ENCODE measurements around the gene CYB5A.

Gene CYB5A

GRCh38 chr18:74242438-74243096, 49.2 kb downstream of the CYB5A start:
- DNase-seq, result no peak

GRCh38 chr18:74241970-74242369, 49.8 kb downstream of the CYB5A start:
- no peak for DNase-seq

DNA sequence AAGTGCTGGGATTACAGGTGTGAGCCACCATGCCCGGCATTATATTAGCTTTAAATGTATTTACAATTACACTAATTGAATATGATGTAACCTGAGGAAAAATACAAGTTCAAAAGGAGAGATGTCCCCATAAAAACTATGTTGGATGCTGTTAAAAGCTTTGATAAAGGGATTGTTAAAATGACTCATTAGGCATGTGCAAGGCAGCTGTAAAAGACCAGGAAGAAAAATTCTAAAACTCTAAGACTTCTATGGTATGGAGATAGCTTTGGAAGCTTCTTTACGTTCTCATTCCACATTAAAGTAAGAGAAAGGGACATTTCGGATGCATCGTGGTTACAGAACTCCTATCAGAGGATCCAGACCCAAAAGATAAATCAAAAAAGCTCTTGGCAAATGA, 50.3 kb downstream of the CYB5A start:
- DNase-seq, result no peak

- DNase-seq, result no peak
These were observed 52.2 kb downstream of the CYB5A start for GRCh38 chr18:74239567-74239966.

DNA sequence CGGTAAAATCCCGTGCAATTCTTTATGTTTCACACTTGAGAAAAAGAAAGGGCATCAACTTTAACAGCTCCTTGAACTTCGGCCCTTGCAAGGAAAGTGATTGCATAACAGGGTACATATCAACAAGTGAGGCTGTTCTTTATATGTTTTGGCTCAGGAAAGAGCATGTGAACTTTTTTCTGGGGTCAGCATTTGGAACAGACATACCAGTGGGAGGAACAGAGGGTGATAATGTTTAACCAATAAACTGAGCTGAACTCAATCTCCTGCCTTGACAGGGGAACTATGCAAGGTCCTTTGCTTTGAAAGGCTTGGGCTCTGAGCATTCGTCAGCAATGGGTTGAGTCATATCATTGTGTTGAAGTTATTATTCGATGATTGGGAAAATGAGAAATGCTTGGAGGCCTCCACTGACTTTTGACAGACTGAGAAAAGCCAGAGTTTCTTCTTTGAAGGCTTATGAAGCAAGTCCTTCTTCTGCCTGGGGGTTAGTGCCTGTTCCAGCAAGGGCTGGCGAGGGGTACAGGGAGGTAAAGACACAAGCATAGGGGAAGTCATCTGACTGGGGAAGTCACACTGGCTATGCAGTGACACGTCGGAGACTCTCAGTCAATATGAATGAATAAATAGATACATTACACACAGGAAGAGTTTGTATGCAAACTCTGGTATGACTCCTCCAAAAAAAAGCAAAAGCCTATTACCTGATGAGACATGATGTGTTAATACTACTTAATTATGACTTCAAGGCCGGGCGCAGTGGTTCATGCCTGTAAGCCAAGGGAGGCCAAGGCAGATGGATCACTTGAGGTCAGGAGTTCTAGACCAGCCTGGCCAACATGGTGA, 57.2 kb downstream of the CYB5A start:
- no peak for DNase-seq

GRCh38 chr18:74233933-74234325, 57.8 kb downstream of the CYB5A start:
- no peak for DNase-seq

DNA sequence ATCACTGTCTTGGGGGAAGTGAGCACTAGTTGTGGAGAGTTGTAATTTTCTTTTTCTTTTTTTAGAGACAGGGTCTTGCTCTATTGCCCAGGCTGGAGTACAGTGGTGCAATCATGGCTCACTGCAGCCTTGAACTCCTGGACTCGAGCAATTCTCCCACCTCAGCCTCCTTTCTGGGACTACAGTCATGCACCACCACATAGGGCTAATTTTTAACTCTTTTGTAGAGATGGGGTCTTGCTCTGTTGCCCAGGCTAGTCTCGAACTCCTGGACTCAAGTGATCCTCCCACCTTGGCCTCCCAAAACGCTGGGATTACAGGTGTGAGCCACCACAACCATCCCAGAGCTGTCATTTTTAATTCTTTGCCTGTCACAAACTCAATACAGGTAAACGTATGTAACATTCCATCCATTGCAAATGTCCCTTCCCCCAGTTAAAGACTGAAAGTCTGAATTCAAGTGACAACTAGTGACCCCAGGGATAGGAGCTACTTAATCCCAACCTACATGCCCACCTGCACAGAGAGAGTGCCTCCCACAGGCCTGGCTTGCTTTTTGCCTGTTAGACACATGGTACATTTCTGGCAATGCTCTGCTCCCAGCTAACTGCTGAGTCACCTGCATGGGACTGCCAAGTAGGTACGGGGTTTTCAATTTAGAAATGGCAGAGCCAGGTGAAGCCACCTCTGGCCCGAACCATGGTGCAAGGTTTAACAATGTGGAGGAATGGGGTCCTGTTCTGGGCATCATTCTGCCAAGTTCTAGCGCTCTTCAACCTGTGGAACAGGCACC, 60.6 kb downstream of the CYB5A start:
- DNase-seq, result no peak

- DNase-seq, result no peak
These were observed 61.9 kb downstream of the CYB5A start for GRCh38 chr18:74229891-74230290.

DNA sequence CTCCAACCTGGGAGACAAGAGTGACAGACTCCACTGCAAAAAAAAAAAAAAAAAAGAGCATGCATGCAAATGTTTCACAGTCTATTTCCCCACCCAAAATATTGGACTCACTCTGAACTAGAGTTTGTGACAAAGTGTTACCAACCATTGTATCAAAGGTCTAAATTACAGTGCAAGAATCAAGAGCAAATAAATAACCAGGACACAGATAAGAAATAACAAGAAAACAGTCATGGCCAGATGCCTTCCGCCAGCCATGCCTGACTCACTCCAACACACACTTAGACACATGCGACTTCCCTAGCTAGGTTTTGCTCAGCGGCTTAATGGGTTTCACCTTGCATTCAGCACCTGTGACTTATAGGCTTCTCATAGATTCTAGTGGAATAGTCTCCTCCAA, 62.8 kb downstream of the CYB5A start:
- no peak for DNase-seq

GRCh38 chr18:74228312-74228711, 63.5 kb downstream of the CYB5A start:
- DNase-seq, result no peak

GRCh38 chr18:74226666-74227065, 65.1 kb downstream of the CYB5A start:
- DNase-seq, result no peak

DNA sequence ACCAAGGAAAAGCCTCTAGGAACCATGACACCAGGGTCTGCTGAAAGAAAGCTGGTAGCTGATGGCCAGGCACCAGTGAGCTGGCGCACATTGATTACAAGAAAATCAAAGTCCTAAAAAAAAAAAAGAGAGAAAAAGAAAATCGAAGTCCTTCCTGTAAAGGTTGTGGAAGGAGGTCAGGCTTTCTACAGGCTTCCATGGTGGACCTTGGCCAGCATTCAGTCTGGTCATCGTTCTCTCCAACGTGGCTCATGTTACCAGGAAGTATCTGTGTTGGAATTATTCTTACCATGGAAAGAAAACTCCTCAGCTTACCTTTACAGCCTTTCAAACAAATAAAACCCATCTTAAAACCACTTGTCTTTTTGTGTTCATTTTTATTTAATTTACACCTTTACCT, 65.6 kb downstream of the CYB5A start:
- DNase-seq, result no peak

DNA sequence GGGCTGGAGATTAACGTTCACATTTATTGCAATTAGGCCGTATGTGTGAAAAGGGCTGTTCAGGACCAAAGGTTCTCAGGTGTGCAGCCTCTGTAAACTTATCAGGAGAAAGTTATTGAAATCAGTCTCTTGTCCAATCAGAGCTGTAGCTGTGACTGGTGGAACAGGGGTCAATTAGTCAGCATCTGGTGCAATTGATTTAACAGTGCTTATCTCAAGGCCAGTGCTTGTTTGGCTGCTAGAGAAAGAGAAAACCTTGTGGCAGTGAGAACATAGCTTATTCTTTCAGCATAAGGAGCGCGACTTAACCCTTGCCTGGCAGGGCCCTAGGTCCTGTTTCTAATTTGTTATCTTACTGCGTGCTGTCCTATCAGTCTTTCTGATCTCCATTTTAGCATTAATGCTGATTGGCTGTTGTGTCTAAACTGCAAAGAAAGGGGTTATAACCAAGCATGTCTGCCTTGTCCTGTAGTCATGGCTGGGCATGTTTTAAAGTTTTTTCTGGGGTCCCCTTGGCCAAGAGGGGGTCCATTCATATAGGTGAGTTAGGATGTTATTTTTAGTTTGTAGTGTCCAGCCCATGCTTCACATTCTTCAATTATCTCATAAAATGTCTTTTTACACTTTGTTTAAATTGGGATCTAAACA, 66.4 kb downstream of the CYB5A start:
- DNase-seq, result no peak

- DNase-seq, result no peak
These were observed 68.9 kb downstream of the CYB5A start for GRCh38 chr18:74222710-74223494.

DNA sequence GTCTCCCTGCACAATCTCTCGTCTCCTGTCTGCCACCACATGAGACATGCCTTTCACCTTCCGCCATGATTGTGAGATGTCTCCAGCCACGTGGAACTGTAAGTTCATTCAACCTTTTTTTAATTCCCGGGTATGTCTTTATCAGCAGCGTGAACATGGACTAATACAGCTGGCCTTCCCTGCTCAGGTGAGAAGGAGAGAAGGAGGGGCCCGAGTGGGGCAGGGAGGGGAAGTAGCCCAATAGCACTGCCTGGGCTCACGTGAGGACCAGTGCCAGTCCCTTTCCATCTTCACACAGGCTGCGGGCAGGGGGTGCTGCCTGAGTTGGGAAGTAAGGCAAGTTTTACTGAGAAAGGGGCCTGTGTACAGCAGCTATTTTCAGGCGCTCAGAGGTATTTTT, 70.7 kb downstream of the CYB5A start:
- no peak for DNase-seq

- DNase-seq, result no peak
These were observed 72.7 kb downstream of the CYB5A start for GRCh38 chr18:74219056-74219455.

DNA sequence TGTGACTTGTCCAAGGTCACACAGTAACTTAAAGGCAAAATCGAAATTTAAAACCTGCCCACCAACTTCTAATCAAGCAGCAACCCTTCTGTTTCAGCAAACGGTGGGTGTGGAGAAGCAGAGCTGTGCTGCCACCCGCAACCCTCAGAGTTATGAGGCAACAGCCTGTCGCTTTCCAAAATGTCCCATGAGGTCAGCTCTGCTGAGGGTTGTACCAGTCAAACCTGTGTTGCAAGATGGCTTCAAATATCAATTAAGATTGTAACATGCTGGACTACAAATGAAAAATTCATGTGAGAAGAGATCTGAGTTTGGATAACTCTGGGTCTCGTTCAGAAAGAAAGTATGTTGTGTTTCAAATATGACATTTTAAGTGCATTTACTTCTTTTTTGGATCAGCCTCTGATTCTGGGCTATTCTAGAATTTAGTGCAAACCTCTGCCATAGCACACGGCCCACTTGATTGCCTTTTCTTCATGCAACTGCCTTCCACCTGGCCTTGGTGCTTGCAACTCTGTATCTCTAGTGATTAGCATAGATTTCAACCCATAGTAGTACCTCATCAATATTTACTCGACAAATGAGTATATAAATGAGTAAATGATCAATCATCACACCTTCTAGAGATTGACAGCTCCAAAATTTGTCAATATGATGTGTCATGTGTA, 74.2 kb downstream of the CYB5A start:
- DNase-seq, result no peak

- DNase-seq, result no peak
These were observed 75.1 kb downstream of the CYB5A start for GRCh38 chr18:74216661-74217110.

DNA sequence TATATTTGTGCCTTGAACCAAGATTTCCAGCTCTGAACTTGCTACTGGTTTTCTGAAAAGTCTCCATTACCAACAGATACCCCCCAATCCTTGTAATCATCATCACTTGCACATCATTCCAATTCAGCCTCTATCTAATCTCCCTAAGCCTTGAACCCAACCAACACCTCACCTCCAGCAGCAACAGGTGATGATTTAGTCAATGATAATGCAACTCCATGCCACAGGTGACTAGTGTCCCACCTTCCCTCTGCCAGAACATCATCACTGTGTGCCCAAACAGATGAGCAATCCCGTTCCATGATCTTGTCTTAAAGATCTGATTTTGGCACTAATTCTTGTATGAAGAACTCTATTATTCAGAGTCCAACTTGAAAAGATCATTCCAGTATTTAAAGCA, 75.9 kb downstream of the CYB5A start:
- DNase-seq, result no peak

DNA sequence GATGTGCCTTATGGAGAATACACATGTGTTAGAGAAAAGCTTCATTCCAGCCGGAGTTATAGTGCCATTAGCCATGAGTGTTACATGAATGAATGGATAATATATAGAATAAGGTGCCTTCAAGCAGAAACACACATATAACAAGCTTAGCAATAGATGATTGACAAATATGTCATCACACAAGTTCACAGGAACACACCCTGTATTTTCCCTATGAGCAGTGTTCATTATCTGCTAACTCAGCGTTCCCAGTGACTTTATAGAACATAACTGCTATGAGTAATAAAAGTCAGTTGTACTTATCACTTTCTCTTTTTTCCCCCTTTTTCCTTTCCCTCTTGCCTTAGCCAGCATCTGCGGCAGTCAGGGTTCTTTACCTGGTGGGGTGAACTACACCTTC, 78.3 kb downstream of the CYB5A start:
- DNase-seq, result no peak

GRCh38 chr18:74204526-74205152, 87.1 kb downstream of the CYB5A start:
- no peak for DNase-seq
